Measurements from ENCODE around the gene FHAD1.

Gene FHAD1

DNA sequence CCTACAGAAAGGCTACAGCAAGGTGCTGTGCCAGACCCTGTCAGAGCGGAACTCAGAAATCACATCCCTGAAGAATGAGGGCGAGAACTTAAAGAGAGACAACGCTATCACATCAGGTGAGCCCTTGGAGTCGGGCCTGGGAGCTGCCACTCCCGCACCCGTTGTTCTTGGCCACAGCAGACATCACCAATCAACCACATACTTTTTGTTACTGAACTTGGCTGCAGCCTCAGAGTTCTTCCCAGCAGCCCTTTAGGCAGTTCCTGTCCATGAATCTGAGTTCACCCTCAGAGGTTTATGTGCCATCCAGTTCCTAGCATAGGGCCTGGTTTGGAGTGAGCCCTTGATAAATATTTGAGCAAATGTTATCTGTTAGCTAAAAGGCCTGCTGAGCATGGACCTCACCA lies 61.6 kb downstream of the FHAD1 start:
- H3K36me3 ChIP-seq (ENCODE audit: control insufficient read depth, insufficient read depth, low read length), result no peaks in the 10 kb centered on the region
- no peaks in the 10 kb centered on the region for H3K79me2 ChIP-seq
- no peak overlapping the region for H2AFZ ChIP-seq
- H3K4me1 ChIP-seq, result no peaks in the 10 kb centered on the region
- H3K9me3 ChIP-seq (ENCODE audit: control insufficient read depth, low read length), result no peaks in the 10 kb centered on the region
- H3K27ac ChIP-seq, result no peak overlapping the region
- H3K9ac ChIP-seq, result no peak overlapping the region
- no peak overlapping the region for H3K4me3 ChIP-seq (ENCODE audit: low read depth, low read length)
- H3K27me3 ChIP-seq (ENCODE audit: control insufficient read depth, insufficient read depth, low read length), result no peaks in the 10 kb centered on the region
- TF ChIP-seq, protein P1, sequence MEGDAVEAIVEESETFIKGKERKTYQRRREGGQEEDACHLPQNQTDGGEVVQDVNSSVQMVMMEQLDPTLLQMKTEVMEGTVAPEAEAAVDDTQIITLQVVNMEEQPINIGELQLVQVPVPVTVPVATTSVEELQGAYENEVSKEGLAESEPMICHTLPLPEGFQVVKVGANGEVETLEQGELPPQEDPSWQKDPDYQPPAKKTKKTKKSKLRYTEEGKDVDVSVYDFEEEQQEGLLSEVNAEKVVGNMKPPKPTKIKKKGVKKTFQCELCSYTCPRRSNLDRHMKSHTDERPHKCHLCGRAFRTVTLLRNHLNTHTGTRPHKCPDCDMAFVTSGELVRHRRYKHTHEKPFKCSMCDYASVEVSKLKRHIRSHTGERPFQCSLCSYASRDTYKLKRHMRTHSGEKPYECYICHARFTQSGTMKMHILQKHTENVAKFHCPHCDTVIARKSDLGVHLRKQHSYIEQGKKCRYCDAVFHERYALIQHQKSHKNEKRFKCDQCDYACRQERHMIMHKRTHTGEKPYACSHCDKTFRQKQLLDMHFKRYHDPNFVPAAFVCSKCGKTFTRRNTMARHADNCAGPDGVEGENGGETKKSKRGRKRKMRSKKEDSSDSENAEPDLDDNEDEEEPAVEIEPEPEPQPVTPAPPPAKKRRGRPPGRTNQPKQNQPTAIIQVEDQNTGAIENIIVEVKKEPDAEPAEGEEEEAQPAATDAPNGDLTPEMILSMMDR (IDR thresholded peaks at IDR 0.05), result no peak
- no peak overlapping the region for H3K4me2 ChIP-seq (ENCODE audit: low read length)

DNA sequence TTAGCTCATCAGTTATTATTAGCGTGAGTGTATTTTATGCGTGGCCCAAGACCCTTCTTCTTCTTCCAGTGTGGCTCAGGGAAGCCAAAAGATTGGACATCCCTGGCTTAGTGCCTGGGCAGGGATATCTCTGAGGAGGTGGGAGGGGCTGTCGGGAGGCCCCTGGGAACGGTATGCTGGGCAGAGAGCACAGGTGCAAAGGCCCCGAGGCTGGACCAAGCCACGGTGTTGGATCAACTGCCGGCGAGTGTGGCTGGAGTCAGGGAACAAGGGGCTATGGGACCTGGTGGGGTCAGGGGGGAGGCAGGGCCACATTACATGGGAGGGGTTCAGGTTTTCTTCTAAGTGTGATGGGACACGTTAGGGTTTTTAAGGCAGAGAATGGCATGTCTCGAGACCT lies 62.7 kb downstream of the FHAD1 start:
- Histone ChIP-seq H3K9me3 (ENCODE audit: control insufficient read depth, low read length) (no peaks in the 10 kb centered on the region), H3K36me3 (ENCODE audit: control insufficient read depth, insufficient read depth, low read length) (no peaks in the 10 kb centered on the region), H3K4me1 (no peaks in the 10 kb centered on the region), H3K4me2 (ENCODE audit: low read length) (no peak overlapping the region), H3K27me3 (ENCODE audit: control insufficient read depth, insufficient read depth, low read length) (no peaks in the 10 kb centered on the region), H3K27ac (no peak overlapping the region), H3K4me3 (ENCODE audit: low read depth, low read length) (no peak overlapping the region), H3K79me2 (no peaks in the 10 kb centered on the region), H3K9ac (no peak overlapping the region), H2AFZ (no peak overlapping the region)
- TF ChIP-seq, protein P1 (IDR thresholded peaks at IDR 0.05), result no peak

DNA sequence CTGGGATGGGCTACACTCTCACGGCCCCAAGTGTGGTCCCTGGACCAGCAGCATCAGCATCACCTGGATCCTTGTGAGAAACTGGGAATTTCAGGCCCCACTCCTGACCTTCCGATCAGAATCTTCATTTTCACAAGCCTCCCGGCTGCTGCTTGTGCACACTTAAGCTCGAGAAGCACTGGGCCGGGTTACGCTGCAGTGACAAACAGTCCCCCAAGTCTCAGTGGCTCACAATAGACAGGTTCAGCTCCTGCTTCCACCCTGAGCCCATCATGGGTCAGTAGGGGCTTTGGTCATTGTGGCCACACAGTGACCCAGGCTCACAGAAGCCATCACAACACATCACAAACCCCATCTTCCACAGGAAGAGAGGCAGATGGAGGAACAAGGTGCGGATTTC lies 63.5 kb downstream of the FHAD1 start:
- Histone ChIP-seq H3K27me3 (ENCODE audit: control insufficient read depth, insufficient read depth, low read length) (no peaks in the 10 kb centered on the region), H3K79me2 (no peaks in the 10 kb centered on the region), H3K4me2 (ENCODE audit: low read length) (no peak overlapping the region), H3K36me3 (ENCODE audit: control insufficient read depth, insufficient read depth, low read length) (no peaks in the 10 kb centered on the region), H3K4me3 (ENCODE audit: low read depth, low read length) (no peak overlapping the region), H3K4me1 (no peaks in the 10 kb centered on the region), H2AFZ (no peak overlapping the region), H3K27ac (no peak overlapping the region), H3K9me3 (ENCODE audit: control insufficient read depth, low read length) (no peaks in the 10 kb centered on the region), H3K9ac (no peak overlapping the region)
- TF ChIP-seq, protein P1 (IDR thresholded peaks at IDR 0.05), result no peak

DNA sequence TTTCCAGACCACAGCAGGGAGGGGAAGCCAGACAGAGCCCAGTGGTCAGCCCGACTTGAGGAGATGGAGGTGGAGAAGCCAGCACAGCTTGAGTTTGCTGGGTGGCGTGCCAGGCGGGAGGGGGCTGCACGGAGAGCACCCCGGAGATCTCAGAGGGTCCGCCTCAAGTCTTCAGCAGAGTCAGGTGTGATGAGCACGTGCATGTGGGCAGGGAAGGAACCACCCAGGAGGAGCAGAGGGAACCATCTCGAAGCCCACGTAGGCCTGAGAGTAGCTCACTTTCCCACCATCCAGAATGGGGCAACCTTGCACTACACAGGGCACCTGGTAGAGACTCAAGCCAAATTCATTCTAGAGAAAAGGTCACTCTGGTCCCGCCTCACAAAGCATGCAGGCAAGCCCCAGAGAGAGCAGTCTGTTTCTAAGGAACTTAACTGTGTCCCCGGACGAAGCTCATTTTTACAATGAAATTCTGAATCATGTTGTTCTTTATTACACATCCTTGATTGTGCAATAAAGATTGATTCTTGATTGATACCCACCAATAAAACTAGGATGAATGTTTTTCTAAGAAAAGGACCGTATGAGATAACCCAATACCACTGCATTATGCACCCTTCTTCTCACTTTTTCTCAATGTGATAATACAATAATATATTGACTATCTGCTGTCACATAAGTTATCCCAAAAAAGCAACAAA lies 64.2 kb downstream of the FHAD1 start:
- H3K27me3 ChIP-seq (ENCODE audit: control insufficient read depth, insufficient read depth, low read length), result no peaks in the 10 kb centered on the region
- H2AFZ ChIP-seq, result no peak overlapping the region
- H3K9me3 ChIP-seq (ENCODE audit: control insufficient read depth, low read length), result no peaks in the 10 kb centered on the region
- no peak overlapping the region for H3K4me3 ChIP-seq (ENCODE audit: low read depth, low read length)
- TF ChIP-seq, protein P1 (IDR thresholded peaks at IDR 0.05), result no peak
- no peaks in the 10 kb centered on the region for H3K79me2 ChIP-seq
- H3K9ac ChIP-seq, result no peak overlapping the region
- no peaks in the 10 kb centered on the region for H3K4me1 ChIP-seq
- H3K27ac ChIP-seq, result no peak overlapping the region
- H3K4me2 ChIP-seq (ENCODE audit: low read length), result no peak overlapping the region
- H3K36me3 ChIP-seq (ENCODE audit: control insufficient read depth, insufficient read depth, low read length), result no peaks in the 10 kb centered on the region

DNA sequence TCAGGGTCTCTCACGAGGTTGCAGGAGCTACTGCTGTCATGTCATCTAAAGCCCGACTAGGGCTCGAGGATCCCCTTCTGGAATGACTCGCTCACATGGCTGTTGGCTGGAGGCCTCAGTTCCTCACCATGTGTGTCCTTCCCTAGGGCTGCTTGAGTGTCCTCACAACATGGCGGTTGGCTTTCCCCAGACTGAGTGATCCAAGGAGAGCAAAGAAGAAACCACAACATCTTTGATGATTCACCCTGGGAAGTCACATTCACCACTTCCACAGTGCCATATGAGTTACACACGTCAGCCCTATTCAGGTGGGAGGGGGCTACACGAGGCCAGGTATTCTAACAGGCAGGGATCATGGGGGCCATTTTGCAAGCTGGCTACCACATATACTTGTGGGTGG lies 64.9 kb downstream of the FHAD1 start:
- Histone ChIP-seq H3K27me3 (ENCODE audit: control insufficient read depth, insufficient read depth, low read length) (no peaks in the 10 kb centered on the region), H3K36me3 (ENCODE audit: control insufficient read depth, insufficient read depth, low read length) (no peaks in the 10 kb centered on the region), H3K4me3 (ENCODE audit: low read depth, low read length) (no peak overlapping the region), H3K4me2 (ENCODE audit: low read length) (no peak overlapping the region), H3K9me3 (ENCODE audit: control insufficient read depth, low read length) (no peaks in the 10 kb centered on the region), H3K9ac (no peak overlapping the region), H3K79me2 (no peaks in the 10 kb centered on the region), H3K27ac (no peak overlapping the region), H2AFZ (no peak overlapping the region), H3K4me1 (no peaks in the 10 kb centered on the region)
- TF ChIP-seq, protein P1 (IDR thresholded peaks at IDR 0.05), result no peak

Data from parathyroid adenoma (tissue), 2 donors.